Measurements from ENCODE around the gene NPAS3.

NPAS3 gene

GRCh38 chr14:33120966-33121365, 182.3 kb downstream of the NPAS3 start:
- Mint-ChIP-seq H3K9me3 (no peaks in the 10 kb centered on the region), H3K36me3 (ENCODE audit: low read depth) (no peaks in the 10 kb centered on the region), H3K4me1 (peaks cover 11% of the 10 kb centered on the region), H3K27ac (no peak overlapping the region), H3K27me3 (ENCODE audit: low read depth) (no peaks in the 10 kb centered on the region), H3K4me3 (no peak overlapping the region)
- TF ChIP-seq CTCF (IDR thresholded peaks at IDR 0.05; ENCODE audit: unreplicated experiment in 3 of 3): no peak

GRCh38 chr14:33123281-33123680, 184.6 kb downstream of the NPAS3 start:
- no peak for TF ChIP-seq CTCF (IDR thresholded peaks at IDR 0.05; ENCODE audit: unreplicated experiment in 3 of 3)
- H3K9me3 Mint-ChIP-seq: no peaks in the 10 kb centered on the region
- H3K4me1 Mint-ChIP-seq: peaks cover 11% of the 10 kb centered on the region
- H3K27ac Mint-ChIP-seq: no peak overlapping the region
- H3K36me3 Mint-ChIP-seq (ENCODE audit: low read depth): no peaks in the 10 kb centered on the region
- no peaks in the 10 kb centered on the region for H3K27me3 Mint-ChIP-seq (ENCODE audit: low read depth)
- H3K4me3 Mint-ChIP-seq: no peak overlapping the region

GRCh38 chr14:33126433-33126832, 187.8 kb downstream of the NPAS3 start:
- H3K27me3 Mint-ChIP-seq (ENCODE audit: low read depth): no peaks in the 10 kb centered on the region
- no peak for TF ChIP-seq CTCF (IDR thresholded peaks at IDR 0.05; ENCODE audit: unreplicated experiment in 3 of 3)
- H3K4me1 Mint-ChIP-seq: no peaks in the 10 kb centered on the region
- H3K36me3 Mint-ChIP-seq (ENCODE audit: low read depth): no peaks in the 10 kb centered on the region
- no peak overlapping the region for H3K27ac Mint-ChIP-seq
- no peaks in the 10 kb centered on the region for H3K9me3 Mint-ChIP-seq
- H3K4me3 Mint-ChIP-seq: no peak overlapping the region

- Mint-ChIP-seq H3K27ac (no peak overlapping the region), H3K4me3 (no peak overlapping the region), H3K36me3 (ENCODE audit: low read depth) (no peaks in the 10 kb centered on the region), H3K4me1 (no peaks in the 10 kb centered on the region), H3K9me3 (no peaks in the 10 kb centered on the region), H3K27me3 (ENCODE audit: low read depth) (no peaks in the 10 kb centered on the region)
- TF ChIP-seq CTCF (IDR thresholded peaks at IDR 0.05; ENCODE audit: unreplicated experiment in 3 of 3): no peak
Measured at GRCh38 chr14:33127531-33127930, 188.9 kb downstream of the NPAS3 start.

GRCh38 chr14:33131801-33132200, 193.1 kb downstream of the NPAS3 start:
- Mint-ChIP-seq H3K27me3 (ENCODE audit: low read depth) (no peaks in the 10 kb centered on the region), H3K27ac (no peak overlapping the region), H3K36me3 (ENCODE audit: low read depth) (no peaks in the 10 kb centered on the region), H3K9me3 (no peaks in the 10 kb centered on the region), H3K4me1 (no peaks in the 10 kb centered on the region), H3K4me3 (no peak overlapping the region)
- no peak for TF ChIP-seq CTCF (IDR thresholded peaks at IDR 0.05; ENCODE audit: unreplicated experiment in 3 of 3)

GRCh38 chr14:33134162-33134561, 195.5 kb downstream of the NPAS3 start:
- Mint-ChIP-seq H3K4me1 (no peaks in the 10 kb centered on the region), H3K27ac (no peak overlapping the region), H3K4me3 (no peak overlapping the region), H3K36me3 (ENCODE audit: low read depth) (no peaks in the 10 kb centered on the region), H3K9me3 (no peaks in the 10 kb centered on the region), H3K27me3 (ENCODE audit: low read depth) (no peaks in the 10 kb centered on the region)
- TF ChIP-seq CTCF (IDR thresholded peaks at IDR 0.05; ENCODE audit: unreplicated experiment in 3 of 3): no peak

Data from nephron (organoid).